HG03439 (cell line): ENCODE results near the gene ORC6.

Experiments used
- ATAC-seq: cut with Tn5 transposase; IDR thresholded peaks from one replicate; pipeline ENCODE4 v1.9.1; 2021; ENCODE audit warnings: mild to moderate bottlenecking, moderate library complexity; ENCODE audit not compliant: unreplicated experiment

Gene ORC6

DNA sequence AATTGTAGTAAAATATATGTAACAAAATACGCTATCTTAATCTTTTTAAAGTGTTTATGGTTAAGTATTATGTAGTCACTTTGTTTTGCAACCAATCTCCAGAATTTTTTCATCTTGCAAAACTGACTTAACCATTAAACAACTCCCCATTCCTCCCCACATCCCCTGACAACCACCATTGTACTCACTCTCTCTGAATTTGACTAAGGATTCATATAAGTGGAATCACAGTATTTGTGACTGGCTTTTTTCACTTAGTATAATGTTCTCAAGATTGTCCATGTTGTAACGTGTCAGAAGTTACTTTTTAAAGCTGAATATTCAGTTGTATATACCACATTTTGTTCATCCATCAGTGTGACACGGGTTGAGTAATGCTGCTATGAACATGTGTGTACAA is 10.6 kb downstream of the ORC6 start:
- no peak for ATAC-seq

DNA sequence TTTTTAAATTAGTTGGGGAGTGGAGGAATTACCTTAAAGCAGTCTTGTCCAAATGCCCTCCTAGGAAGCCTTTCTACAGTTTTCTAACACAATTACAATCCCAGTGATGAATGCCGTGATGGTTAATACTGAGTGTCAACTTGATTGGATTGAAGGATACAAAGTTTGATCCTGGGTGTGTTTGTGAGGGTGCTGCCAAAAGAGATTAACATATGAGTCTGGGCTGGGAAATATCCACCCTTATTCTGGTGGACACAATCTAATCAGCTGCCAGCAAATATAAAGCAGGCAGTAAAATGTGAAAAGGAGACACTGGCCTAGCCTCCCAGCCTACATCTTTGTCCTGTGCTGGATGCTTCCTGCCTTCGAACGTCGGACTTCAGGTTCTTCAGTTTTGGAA is 12.2 kb downstream of the ORC6 start:
- no peak for ATAC-seq

DNA sequence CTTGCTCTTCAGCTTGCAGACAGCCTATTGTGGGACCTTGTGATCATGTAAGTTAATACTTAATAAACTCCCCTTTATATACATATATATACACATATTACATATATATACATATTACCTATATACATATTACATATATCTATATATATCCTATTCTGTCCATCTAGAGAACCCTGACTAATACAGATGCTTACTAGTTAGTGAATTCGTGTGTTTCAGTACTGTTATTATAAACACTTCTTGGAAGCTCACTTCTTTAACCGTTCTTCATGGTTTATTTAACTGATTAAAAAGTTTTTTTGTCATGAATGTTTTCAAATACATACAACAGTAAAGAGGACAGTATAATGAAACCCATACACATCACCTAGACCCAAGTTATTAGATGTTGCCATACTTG is 12.6 kb downstream of the ORC6 start:
- ATAC-seq, result no peak

DNA sequence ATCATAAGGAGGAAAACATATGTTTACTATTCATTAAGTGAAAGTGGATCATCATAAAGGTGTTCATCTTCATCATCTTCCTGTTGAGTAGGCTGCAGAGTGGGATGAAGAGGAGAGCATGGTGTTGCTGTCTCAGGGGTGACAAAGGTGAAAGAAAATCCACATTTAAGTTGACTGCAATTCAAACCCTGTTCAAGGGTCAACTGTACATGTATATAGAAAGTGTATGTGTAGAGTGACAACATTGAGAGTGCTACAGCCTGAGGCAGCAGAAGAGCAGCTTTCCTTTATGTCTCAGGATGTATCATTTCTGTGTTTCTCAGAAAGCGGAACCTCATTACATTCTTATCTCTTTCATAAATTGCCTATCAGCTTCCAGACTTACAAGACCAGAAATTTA is 17.2 kb downstream of the ORC6 start:
- ATAC-seq, result no peak

DNA sequence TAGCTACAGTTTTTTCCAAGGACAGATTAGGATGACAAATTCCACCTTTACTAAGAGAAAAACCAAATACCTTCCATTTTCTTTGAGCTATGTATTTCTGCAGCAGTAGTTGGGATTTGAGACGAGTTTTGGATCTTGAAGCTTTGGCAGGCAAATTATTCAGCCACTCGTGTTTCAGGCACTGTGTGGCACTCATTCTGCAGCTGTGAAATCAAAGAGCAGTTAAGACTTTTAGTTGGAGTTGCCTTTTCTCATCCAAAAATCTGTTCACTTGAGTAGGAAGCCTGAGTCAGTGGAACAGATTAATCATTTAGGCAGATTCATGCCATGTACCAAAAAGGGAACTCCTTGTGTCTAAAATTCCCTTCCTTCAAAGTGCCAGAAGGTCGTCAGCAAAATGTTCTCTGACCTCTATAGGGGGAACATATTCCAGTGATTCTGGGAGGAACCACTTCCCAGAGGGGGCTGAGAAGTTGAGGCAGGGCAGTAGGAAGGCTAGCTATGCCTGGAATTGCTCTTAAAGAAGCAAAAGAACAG is 20.1 kb downstream of the ORC6 start:
- ATAC-seq, result no peak

DNA sequence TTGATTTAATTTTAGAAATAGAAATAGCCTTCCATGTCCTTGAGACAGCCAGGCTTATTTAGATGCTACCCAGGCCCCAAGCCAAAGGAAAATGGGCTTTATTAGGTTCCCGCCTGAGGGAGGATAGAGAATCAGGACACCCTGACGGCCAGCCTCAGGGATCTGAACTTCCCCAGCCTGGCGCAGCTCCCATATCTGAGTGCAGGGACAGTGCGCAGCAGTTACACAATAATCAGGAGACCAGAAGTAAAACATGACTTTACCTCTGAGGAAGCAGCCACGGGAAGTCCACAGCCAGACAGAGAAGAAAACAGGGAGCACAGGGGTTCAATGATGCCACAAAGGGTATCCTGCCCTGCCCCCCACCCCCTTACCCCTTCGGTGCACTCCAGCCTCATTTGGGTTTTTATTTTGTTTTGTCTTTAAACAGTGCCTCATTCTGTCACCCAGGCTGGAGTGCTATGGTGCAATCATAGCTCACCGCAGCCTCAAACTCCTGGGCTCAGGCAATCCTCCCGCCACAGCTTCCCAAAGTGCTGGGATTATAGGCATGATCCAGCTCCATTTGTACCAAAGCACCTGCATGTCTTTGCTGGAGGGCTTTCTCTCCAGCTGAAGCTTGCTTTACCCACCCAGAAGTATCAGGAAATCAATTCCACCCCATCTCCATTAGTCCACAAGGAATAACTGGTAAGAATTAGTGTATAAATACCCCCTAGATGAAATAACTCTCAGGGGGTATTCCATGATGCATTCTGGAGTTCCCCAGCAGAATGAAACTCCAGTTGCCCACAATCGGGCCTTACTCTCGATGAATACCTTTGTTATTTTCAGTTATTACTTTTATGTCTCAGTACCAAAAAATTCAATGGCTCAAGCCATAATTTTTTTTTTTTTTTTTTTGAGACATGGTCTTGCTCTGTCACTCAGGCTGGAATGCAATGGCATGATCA is 21.9 kb downstream of the ORC6 start:
- ATAC-seq, result no peak

DNA sequence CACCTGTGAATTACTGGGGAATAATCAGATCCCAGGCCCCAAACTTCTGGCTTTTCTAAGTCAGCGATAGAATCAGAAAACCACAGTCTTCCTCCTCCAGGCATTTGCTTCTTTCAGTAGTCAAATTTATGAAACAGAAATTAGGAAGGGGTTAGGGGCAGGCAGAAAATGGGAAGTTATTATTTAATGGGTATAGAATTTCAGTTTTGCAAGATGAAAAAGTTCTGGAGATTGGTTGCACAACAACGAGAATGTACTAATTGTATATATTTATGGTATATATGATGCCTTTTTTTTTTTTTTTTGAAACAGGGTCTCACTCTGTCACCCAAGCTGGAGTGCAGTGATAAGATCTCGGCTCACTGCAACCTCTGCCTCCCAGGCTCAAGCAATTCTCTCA is 23.5 kb downstream of the ORC6 start:
- ATAC-seq, result no peak

DNA sequence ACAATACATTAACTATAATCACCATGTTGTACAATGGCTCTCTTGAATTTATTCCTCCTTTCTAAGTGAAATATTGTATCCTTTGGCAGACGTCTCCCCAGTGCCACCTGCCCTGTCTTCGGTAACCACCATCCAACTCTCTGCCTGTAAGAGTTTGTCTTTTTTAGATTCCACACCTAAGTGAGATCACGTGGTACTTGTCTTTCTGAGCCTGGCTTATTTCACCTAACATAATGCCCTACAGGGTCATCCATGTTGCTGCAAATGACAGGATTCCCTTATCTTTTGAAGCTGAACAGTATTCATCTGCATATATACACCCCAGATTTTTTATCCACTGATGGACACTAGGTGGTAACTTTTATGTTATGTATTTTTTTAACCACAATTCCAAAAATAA is 24.2 kb downstream of the ORC6 start:
- ATAC-seq, result no peak

DNA sequence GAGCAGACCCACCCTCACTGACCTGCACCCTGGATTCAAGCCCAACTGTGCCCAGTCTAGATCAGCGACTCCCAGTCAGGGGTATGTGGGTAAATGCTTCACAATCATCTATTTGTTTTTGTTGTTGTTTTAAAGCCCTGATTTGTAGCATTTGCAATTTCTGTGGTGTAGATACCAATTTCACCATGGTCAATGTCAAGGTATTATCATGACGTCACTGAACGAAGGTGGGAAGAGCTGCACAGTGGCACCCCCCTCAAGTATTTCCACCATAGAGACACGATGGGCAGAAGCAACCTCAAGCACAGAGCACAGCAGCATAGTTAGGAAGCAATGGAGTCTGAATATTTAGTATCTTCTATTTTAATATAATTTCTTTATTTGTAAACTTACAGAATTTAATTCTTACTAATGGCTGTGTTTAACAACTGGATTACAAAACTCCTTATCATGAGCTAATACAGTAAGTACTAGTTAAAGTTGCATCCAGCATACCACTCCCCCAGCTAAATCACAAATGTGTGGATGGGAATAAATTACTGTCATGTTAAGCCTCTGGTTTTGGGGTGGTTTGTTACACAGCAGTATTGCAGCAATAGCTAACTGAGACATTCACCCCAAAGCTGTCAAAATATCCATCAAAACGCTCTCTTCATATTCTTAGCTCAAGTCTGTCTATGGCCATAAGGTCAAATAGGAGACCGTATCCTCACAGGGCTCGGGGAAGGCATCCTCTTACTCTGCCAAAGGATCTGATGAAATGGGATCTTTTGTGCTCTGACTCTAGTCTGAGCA is 25.5 kb downstream of the ORC6 start:
- ATAC-seq, result no peak

DNA sequence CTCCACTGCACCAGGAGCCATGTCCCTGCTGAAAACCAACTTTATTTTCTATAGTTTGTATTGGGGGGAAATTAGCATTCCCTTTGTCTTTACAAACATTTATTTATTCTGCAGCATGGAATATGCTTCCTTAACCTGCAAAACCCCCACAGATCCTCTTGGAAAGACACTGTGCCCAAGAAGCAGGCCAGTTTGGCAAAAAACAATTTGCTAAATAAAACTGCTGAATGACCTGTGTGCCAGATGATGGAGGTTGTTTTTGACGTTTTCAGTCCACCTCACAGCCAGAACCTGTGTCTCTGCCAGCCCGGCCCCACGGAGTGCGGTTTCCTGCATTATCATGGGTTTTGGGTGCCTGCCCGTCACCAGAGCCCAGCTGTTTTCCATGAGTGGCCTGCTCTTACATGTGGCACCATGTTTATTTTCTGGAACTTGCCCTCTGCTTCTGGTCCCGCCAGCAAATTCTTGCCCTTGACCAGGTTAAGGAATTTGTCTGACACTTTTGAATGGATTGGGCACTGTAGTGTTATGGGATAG is 26.4 kb downstream of the ORC6 start:
- no peak for ATAC-seq

DNA sequence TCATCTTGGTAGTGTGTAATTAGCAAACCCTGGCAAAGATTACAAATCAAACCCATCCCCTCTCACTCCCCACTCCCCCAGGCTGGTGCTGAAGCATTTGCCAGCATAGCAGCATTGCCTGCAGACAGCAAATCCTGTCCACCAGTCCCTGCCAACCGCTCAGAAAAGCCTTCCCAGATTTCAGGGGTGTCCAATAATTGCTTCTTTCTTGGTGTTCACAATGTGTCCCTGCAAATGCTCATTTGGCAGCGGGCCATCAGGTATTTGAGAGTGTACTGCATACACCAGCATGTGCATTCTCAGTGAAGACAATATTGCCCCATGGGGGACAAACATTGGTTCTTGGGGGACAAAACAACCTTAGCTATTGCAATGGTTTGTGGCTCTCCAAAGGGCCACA is 28.2 kb downstream of the ORC6 start:
- ATAC-seq, result no peak

DNA sequence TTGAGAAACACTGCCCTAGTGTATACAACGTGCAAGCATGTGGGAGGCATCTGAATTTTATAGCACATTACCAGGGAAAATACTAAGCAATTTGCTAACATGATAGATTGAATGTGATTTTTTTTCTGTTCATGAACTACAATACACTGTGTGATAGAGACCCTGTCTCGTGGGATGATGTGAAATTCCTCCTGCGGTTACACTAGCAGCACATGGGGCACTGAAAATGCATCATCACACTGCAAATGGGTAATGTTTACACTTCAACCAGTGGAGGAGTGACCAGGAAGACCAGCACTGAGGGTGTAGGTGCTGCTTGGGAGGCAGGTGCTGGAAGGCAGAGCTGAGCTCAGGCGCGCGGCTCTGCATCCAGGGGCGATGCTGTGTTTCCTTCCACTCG is 28.8 kb downstream of the ORC6 start:
- no peak for ATAC-seq

DNA sequence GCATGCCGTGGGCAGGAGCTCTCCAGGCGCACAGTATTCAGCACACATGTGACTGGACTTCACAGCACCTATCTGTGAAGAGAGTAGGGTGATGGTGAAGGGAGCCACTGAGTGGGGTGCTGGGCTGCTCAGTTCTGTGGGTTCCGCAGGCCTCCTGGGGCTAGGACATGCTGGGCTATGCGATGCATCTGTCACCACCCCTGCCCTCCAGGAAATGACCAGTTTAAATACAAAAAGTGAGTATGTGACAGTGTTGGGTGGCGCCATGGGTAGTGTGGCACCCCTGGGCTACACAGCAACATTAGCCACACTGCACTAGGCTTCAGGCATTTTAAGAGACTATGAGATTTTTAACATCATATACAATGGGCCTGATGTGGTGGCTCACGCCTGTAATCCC is 30.1 kb downstream of the ORC6 start:
- ATAC-seq, result no peak

DNA sequence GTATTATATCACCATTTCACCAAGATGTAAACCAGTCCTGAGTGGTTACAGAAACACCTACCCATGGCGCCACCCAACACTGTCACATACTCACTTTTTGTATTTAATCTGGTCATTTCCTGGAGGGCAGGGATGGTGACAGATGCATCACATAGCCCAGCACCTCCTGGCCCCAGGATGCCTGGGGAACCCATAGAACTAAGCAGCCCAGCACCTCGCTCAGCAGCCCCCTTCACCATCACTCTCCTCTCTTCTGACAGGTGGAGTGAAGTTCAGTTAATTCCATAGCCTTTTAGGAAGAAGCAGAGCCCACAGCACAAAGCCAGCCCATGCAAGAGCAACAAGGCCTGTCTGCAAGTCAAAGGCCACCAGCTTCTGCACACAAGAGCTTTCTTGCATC is 31.2 kb downstream of the ORC6 start:
- no peak for ATAC-seq

DNA sequence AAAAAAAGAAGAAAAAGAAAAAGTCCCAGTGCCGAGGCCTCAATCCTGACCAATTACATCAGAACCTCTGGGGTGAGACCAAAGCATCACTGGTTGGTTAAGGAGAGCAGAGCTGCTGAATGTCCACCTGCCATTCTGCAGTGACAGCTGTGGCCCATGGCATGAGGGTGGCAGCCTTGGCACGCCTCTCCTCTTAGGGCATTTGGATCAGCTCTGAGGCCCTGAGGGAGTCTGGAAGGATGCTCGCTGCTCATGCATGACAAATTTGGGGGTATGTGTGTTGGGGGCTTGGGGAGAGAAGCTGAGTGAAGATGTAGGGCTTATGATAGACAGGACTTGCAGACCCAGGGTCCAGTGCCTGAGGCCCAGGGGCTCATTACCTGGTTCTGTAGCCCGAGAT is 32.4 kb downstream of the ORC6 start:
- ATAC-seq, result no peak

DNA sequence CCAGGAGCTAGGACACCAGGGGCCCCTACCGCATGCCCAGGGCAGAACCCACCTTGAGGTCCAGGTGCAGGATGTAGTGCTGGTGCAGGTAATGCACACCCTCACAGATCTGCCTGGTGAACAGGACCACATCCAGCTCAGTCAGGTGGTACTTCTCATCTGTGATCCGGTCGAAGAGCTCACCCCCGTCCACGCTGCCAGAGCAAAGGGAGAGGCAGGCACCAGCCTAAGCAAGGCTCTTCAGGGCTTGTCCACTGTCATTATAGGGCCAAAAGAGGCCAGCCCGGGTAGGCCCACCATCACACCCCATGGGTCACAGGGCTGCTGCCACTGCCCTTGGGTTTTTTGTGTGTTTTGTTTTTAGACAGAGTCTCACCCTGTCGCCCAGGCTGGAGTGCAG is 37.7 kb downstream of the ORC6 start:
- ATAC-seq, result no peak

DNA sequence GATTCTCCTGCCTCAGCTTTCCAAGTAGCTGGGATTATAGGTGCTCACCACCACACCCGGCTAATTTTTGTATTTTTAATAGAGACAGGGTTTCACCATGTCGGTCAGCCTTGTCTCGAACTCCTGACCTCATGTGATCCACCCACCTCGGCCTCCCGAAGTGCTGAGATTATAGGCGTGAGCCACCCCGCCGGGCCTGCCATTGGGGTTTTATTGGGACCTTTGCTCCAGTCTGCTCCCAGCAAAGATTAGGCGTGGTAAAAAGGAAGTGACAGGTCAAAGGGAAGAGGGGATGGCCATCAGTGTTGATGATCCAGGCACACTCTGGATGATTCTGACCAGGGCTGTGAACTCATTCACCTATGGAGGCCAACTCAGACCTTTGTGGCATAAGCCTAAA is 38.2 kb downstream of the ORC6 start:
- no peak for ATAC-seq

DNA sequence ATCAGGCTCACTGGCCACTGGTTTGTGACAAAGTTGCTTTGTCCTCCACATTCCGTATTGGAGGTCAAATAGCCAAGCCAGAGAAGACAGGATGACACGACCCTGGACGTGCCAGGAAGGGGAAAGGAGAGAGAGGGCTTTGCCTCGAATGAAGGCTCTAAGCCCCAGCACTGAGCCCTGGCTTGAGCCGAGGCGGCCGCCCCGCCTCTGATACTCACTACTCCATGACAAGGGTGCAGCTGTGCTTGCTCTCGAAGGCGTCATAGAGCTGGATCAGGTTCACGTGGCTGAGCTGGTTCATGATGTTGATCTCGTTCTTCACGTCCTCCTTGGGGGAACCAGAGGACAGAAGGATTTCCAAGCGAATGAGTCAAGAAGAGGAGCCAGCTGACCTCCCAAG is 39.3 kb downstream of the ORC6 start:
- ATAC-seq, result no peak

DNA sequence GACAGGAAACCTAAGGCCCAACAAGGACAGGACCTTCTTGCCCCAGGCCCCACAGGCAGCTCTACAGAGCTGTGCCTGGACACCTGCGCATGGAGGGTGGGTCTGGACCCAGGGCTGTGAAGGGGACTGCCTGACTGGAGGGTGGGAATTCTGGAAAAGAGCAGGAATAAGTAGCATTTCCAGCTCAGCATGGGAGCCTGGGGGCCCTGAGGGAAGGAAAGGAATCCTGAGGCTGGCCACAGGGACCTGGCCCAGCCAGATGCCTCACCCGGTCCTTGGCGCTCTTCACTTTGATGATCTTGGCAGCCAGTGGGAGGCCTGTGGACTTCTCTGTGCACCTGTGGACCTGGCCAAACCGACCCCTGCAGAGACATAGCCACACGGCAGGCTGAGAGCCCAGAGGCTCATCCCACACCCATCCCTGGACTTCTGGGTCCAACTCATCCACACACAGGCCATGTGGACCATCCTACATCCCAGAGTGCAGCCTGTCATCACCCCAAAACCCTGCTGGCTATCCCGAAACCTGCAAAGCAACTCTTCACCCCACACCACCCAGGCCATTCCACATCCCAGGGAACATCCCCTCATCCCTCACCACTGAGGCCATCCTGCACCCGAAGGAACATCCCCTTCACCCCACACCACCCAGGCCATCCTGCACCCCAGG is 40.0 kb downstream of the ORC6 start:
- no peak for ATAC-seq

DNA sequence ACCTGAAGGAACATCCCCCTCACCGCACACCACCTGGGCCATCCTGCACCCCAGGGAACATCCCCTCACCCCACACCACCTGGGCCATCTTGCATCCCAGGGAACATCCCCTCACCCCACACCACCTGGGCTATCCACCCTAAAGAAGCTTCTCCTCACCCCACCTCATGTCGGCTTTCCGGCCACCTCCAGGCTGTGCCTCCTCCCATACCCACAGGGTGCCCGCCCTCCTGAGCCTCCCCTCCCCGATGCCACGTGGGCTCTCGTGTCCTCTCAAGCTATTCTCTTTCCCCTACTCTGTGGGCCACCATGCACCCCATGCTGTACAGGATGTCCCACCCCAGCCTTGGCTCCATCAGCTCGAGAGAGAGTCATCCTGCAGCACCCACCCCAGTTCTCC is 40.7 kb downstream of the ORC6 start:
- no peak for ATAC-seq
